ENCODE measurements around the gene RTN4. TPM values are rescaled to one million over a fixed set of nuclear protein-coding genes. Genes with fewer than 3 reads are reported as not detected.

The RTN4 gene
- total RNA-seq, 1 donor = 355 TPM

DNA sequence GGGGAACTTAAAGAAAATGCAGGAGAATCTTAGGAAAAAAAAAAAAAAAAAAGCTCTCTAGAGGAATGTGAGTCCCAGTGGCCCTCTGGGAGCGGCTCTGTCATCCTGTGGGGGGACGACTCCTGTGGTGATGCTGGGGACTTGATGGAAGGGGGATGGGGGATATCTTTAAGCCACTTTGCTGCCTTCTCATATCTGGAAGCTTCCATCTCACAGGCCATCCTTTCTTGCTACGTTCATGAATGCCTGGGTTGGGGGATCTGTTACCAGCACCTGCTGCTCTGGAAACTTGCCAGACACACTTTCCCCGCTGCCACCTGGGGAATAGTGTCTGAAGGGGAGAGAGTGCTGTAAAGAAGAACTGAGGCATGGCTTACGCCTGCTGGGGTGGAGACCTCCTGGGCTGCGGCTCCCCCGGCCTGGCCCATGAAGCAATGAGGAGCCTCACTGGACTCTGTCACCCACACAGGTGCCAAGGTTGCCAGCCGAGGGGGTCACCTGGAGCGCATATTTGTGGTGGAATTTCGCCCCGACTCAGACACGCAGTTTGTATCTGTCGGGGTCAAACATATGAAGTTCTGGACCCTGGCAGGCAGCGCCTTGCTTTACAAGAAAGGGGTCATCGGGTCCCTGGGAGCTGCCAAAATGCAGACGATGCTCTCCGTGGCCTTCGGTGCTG is 92.8 kb downstream of the RTN4 start:
- Histone ChIP-seq H3K36me3 (ENCODE audit: insufficient read depth, low read length) (no peaks in the 10 kb centered on the region), H2AFZ (ENCODE audit: low read length) (no peak overlapping the region), H3K79me2 (ENCODE audit: insufficient read depth, low read length) (no peaks in the 10 kb centered on the region), H3K4me1 (ENCODE audit: insufficient read depth, low read length) (peaks cover 11% of the 10 kb centered on the region), H3K4me3 (ENCODE audit: insufficient read depth, low read length) (no peak overlapping the region), H3K27me3 (ENCODE audit: insufficient read depth, low read length) (no peaks in the 10 kb centered on the region), H3K9me3 (ENCODE audit: low read depth, low read length) (no peaks in the 10 kb centered on the region), H3K27ac (ENCODE audit: low read depth, low read length) (no peak overlapping the region), H3K4me2 (ENCODE audit: insufficient read depth, low read length) (no peak overlapping the region), H4K20me1 (ENCODE audit: insufficient read depth, low read length) (no peaks in the 10 kb centered on the region)
- TF ChIP-seq, protein P1, sequence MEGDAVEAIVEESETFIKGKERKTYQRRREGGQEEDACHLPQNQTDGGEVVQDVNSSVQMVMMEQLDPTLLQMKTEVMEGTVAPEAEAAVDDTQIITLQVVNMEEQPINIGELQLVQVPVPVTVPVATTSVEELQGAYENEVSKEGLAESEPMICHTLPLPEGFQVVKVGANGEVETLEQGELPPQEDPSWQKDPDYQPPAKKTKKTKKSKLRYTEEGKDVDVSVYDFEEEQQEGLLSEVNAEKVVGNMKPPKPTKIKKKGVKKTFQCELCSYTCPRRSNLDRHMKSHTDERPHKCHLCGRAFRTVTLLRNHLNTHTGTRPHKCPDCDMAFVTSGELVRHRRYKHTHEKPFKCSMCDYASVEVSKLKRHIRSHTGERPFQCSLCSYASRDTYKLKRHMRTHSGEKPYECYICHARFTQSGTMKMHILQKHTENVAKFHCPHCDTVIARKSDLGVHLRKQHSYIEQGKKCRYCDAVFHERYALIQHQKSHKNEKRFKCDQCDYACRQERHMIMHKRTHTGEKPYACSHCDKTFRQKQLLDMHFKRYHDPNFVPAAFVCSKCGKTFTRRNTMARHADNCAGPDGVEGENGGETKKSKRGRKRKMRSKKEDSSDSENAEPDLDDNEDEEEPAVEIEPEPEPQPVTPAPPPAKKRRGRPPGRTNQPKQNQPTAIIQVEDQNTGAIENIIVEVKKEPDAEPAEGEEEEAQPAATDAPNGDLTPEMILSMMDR (IDR thresholded peaks at IDR 0.05; ENCODE audit: extremely low read depth, low read depth, low read length) = no peak
- no peak for DNase-seq (ENCODE audit: insufficient read length, low spot score, missing footprints)

GRCh38 chr2:54956111-54956627 is 94.1 kb downstream of the RTN4 start:
- no peak for DNase-seq (ENCODE audit: insufficient read length, low spot score, missing footprints)

DNA sequence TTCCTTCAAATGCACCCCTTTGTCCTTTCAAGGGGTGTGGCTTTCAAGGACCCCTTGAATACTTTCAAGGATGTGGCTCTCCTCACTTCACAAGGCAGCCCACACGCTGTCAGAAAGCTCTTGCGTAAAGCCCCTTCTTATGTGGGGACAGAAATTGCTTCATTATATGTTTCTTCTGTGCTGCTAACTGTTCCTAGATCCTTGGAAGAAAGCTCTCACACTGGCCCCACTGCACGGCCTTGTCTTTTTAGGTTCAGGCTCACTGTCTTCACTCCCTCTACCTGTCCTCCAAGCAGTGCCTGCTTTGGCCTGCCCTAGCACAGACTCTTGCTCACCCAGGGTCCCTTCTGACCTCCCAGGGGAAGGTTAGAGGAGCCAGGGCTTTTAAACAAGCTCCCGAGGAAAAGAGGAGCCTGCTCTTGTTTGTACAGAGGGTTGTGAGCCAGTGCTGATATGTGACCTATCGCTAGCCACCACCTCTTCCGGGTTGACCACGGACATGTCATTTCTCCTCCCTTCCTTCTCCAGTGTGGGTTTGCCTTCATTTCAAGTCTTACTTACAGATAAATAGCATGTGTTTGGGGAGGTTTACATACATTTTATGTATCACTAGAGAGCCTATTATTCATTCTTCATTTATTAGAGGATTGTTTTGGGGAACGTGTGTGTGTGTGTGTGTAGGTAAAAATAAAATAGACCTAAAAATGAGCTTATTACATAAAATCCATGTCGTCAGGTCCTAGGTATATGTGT is 94.7 kb downstream of the RTN4 start:
- TF ChIP-seq, protein P1 (IDR thresholded peaks at IDR 0.05; ENCODE audit: extremely low read depth, low read depth, low read length) = no peak
- H3K4me2 ChIP-seq (ENCODE audit: insufficient read depth, low read length) = no peak overlapping the region
- peaks cover 20% of the 10 kb centered on the region for H3K4me1 ChIP-seq (ENCODE audit: insufficient read depth, low read length)
- H3K79me2 ChIP-seq (ENCODE audit: insufficient read depth, low read length) = no peaks in the 10 kb centered on the region
- H2AFZ ChIP-seq (ENCODE audit: low read length) = no peak overlapping the region
- no peaks in the 10 kb centered on the region for H3K27me3 ChIP-seq (ENCODE audit: insufficient read depth, low read length)
- H3K27ac ChIP-seq (ENCODE audit: low read depth, low read length) = no peak overlapping the region
- no peaks in the 10 kb centered on the region for H3K9me3 ChIP-seq (ENCODE audit: low read depth, low read length)
- no peaks in the 10 kb centered on the region for H3K36me3 ChIP-seq (ENCODE audit: insufficient read depth, low read length)
- H4K20me1 ChIP-seq (ENCODE audit: insufficient read depth, low read length) = no peaks in the 10 kb centered on the region
- H3K4me3 ChIP-seq (ENCODE audit: insufficient read depth, low read length) = no peak overlapping the region
- no peak for DNase-seq (ENCODE audit: insufficient read length, low spot score, missing footprints)

More at GRCh38 chr2:54956111-54956627, 94.1 kb downstream of the RTN4 start:
- Histone ChIP-seq H3K36me3 (ENCODE audit: insufficient read depth, low read length) (no peaks in the 10 kb centered on the region), H3K9me3 (ENCODE audit: low read depth, low read length) (no peaks in the 10 kb centered on the region), H3K79me2 (ENCODE audit: insufficient read depth, low read length) (no peaks in the 10 kb centered on the region), H3K4me1 (ENCODE audit: insufficient read depth, low read length) (peaks cover 20% of the 10 kb centered on the region), H3K4me2 (ENCODE audit: insufficient read depth, low read length) (no peak overlapping the region), H3K27ac (ENCODE audit: low read depth, low read length) (no peak overlapping the region), H2AFZ (ENCODE audit: low read length) (no peak overlapping the region), H3K27me3 (ENCODE audit: insufficient read depth, low read length) (no peaks in the 10 kb centered on the region), H3K4me3 (ENCODE audit: insufficient read depth, low read length) (no peak overlapping the region), H4K20me1 (ENCODE audit: insufficient read depth, low read length) (no peaks in the 10 kb centered on the region)
- TF ChIP-seq, protein P1 (IDR thresholded peaks at IDR 0.05; ENCODE audit: extremely low read depth, low read depth, low read length) = no peak

Measured in osteoblast (primary cell).